Limb (tissue), 2 donors: ENCODE results near the gene TDRD10.

Source experiments
- DNase-seq, 2 donors: peaks; one replicate each; pipeline ENCODE4 v3.0.0-alpha.2; 2016; ENCODE audit errors: extremely low spot score in 2 of 2

The TDRD10 gene

GRCh38 chr1:154553056-154554030 lies 51.3 kb downstream of the TDRD10 start:
- no peak for DNase-seq

- no peak for DNase-seq
Measured at GRCh38 chr1:154556422-154556821, 54.4 kb downstream of the TDRD10 start.

GRCh38 chr1:154557248-154557938 lies 55.4 kb downstream of the TDRD10 start:
- DNase-seq: no peak

- no peak for DNase-seq
Measured at GRCh38 chr1:154557939-154558719, 56.1 kb downstream of the TDRD10 start, which contains the start of gene UBE2Q1. Gene UBE2Q1 (minus strand): TSS chr1:154558662. CDS start chr1:154558553, 109 bp downstream.

GRCh38 chr1:154558720-154559465 lies 56.9 kb downstream of the TDRD10 start:
- DNase-seq: peak; percentile 99

- peak; percentile 90 to 91 for DNase-seq
Measured at GRCh38 chr1:154559466-154560044, 57.5 kb downstream of the TDRD10 start.

GRCh38 chr1:154565876-154566275 lies 63.9 kb downstream of the TDRD10 start:
- no peak for DNase-seq

GRCh38 chr1:154567386-154568156 lies 65.6 kb downstream of the TDRD10 start, which contains the start of gene CHRNB2:
Gene CHRNB2 (plus strand): TSS chr1:154567778. CDS start chr1:154568045, 267 bp downstream.
- DNase-seq: peak; percentile 44 to 85

- no peak for DNase-seq
Measured at GRCh38 chr1:154568157-154568815, 66.3 kb downstream of the TDRD10 start.

- DNase-seq: no peak
Measured at GRCh38 chr1:154571244-154571963, 69.4 kb downstream of the TDRD10 start.

- DNase-seq: no peak
Measured at GRCh38 chr1:154571964-154572288, 69.9 kb downstream of the TDRD10 start.

GRCh38 chr1:154572468-154573167 lies 70.6 kb downstream of the TDRD10 start:
- DNase-seq: no peak

GRCh38 chr1:154573168-154573510 lies 71.1 kb downstream of the TDRD10 start:
- DNase-seq: no peak

- peak in 1 of 2 donors; percentile 66 for DNase-seq
Measured at GRCh38 chr1:154574716-154575115, 72.7 kb downstream of the TDRD10 start.

GRCh38 chr1:154575147-154575927 lies 73.3 kb downstream of the TDRD10 start:
- no peak for DNase-seq

GRCh38 chr1:154575951-154576566 lies 74.0 kb downstream of the TDRD10 start:
- no peak for DNase-seq
